Measurements from ENCODE around the gene LDLRAP1.
A peak's percentile ranks its signal among the peaks of the same experiment; 100 is the strongest.
"Not testable (repeated sequence)": the region's sequence is repeated elsewhere in the genome, so short reads cannot be mapped to it uniquely, and the experiment has no call there.

The LDLRAP1 gene

DNA sequence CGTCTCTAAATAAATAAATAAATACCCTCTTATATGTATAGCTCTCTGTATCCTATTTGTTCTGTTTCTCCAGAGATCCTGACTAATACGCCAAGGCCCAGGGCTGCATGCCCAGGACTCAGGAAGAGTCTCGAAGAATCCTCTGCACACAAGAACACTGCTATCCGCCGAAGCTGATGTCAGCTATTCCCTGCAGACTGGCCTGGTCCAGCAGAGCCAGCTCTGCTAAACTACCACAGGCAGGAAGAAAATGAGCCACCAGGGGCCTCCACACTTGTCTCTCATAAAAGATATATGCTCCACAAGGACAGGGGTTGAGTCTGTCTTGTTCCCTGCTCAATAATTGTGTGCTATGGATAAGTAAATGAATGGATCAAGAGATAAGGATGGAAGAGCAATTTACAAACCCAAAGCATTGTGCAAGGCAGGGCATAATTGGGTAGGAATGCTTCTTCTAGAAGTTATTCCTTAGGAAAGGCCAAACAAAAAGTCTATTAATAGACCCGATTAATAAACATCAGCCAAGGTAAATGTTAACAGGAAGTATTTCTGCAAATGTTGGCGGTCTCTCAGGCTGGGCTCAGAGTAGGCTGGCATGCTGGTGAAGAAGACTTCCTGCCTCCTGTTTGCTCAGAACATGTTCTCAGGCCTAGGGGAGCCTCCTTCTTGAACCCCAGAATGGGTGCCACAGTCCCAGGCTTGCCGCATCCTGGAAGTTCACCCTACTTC, 46.9 kb downstream of the LDLRAP1 start:
- POLR2A ChIA-PET = no interaction called here
- CTCF ChIA-PET = interaction anchor here (0.9 to 1.3 kb wide), 4 partner anchors 17 to 41 kb away, joined by 3 to 4 read pairs (median 3); no protein-coding TSS in a partner anchor
- TF ChIP-seq, protein P1, sequence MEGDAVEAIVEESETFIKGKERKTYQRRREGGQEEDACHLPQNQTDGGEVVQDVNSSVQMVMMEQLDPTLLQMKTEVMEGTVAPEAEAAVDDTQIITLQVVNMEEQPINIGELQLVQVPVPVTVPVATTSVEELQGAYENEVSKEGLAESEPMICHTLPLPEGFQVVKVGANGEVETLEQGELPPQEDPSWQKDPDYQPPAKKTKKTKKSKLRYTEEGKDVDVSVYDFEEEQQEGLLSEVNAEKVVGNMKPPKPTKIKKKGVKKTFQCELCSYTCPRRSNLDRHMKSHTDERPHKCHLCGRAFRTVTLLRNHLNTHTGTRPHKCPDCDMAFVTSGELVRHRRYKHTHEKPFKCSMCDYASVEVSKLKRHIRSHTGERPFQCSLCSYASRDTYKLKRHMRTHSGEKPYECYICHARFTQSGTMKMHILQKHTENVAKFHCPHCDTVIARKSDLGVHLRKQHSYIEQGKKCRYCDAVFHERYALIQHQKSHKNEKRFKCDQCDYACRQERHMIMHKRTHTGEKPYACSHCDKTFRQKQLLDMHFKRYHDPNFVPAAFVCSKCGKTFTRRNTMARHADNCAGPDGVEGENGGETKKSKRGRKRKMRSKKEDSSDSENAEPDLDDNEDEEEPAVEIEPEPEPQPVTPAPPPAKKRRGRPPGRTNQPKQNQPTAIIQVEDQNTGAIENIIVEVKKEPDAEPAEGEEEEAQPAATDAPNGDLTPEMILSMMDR (IDR thresholded peaks at IDR 0.05; ENCODE audit: control extremely low read depth, extremely low read depth, low read depth, missing control alignments) = no peak
- no peak for DNase-seq (ENCODE audit: extremely low spot score)

DNA sequence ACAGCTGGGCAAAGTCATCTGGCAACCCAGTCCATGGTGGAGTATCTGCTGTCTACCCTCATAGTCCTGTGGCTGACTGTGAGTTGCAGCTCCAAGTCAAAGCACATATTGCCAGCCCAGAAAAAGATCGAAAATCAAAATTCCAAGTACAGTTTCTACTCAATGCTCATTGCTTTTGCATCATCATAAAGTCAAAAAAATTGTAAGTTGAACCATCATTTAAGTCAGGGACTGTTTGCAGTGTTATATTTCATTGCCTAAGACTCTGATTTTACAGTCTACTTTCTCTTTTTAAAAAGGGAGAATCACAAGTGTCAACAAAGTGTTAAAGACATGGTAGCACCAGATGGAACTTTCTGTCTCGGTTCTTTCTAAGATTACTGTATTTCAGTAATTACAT, 50.5 kb downstream of the LDLRAP1 start:
- DNase-seq (ENCODE audit: extremely low spot score) = no peak
- POLR2A ChIA-PET = interaction anchor here (0.8 kb wide), 1 partner anchor 18 kb away, joined by 3 read pairs; no protein-coding TSS in a partner anchor
- CTCF ChIA-PET = interaction anchor here (1.1 to 1.8 kb wide), 2 partner anchors 15 to 21 kb away, joined by 3 to 6 read pairs; no protein-coding TSS in a partner anchor

DNA sequence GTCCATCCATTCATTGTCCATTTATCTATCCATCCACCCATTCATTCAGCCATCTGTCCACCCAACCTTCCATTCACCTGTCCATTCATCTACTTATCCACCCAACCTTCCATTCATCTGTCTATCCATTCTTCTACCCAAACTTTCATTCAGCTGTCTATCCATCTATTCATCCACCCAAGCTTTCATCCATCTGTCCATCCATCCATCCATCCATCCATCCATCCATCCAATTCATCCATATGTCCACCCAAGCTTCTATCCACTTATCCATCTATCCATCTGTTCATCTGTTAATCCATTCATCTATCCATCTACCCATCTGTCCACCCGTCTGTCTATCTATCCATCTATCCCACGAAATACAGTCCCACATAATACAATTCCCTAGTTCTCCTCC, 51.6 kb downstream of the LDLRAP1 start:
- CTCF ChIA-PET = no interaction called here
- POLR2A ChIA-PET = no interaction called here
- no peak for DNase-seq (ENCODE audit: extremely low spot score)
- TF ChIP-seq, protein P1 (IDR thresholded peaks at IDR 0.05; ENCODE audit: control extremely low read depth, extremely low read depth, low read depth, missing control alignments) = no peak

More for the DNA sequence above, 50.5 kb downstream of the LDLRAP1 start:
- TF ChIP-seq, protein P1 (IDR thresholded peaks at IDR 0.05; ENCODE audit: control extremely low read depth, extremely low read depth, low read depth, missing control alignments) = no peak

DNA sequence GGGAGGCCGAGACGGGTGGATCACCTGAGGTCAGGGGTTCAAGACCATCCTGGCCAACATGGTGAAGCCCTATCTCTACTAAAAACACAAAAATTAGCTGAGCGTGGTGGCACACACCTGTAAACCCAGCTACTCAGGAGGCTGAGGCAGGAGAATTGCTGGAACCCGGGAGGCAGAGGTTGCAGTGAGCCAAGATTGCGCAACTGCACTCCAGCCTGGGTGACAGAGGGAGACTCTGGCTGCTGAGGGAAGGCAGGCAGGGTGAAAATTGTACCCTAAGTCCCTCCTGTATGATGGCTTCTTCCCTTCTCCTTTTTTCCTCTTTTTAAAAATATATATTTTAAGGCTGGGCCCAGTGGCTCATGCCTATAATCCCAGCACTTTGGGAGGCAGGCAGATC, 53.2 kb downstream of the LDLRAP1 start:
- POLR2A ChIA-PET; DNase-seq (ENCODE audit: extremely low spot score): not testable (repeated sequence)
- CTCF ChIA-PET = interaction anchor here (1.2 kb wide), 1 partner anchor 24 kb away, joined by 3 read pairs; no protein-coding TSS in a partner anchor

DNA sequence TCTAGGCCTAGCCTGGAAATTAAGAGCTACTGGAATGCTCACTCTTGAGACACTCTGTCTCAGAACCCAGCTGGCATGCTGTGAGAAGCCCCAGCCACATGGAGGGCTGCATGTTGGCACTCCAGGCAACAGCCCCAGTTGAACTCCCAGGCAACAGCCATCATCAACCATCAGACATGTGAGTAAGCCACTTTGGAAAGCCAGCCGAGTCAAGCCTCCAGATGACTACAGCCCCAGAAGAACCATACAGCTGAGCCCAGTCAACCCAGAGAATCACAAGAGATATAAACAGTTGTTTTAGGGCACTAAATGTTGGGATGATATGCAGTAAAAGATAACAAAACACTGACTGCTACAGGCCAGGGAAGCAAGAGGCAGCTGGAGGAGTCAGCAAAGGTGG, 55.5 kb downstream of the LDLRAP1 start:
- POLR2A ChIA-PET = no interaction called here
- CTCF ChIA-PET = interaction anchor here (1.0 to 2.1 kb wide), 4 partner anchors 11 to 297 kb away, joined by 3 to 9 read pairs (median 4); no protein-coding TSS in a partner anchor
- no peak for DNase-seq (ENCODE audit: extremely low spot score)
- TF ChIP-seq, protein P1 (IDR thresholded peaks at IDR 0.05; ENCODE audit: control extremely low read depth, extremely low read depth, low read depth, missing control alignments) = no peak

DNA sequence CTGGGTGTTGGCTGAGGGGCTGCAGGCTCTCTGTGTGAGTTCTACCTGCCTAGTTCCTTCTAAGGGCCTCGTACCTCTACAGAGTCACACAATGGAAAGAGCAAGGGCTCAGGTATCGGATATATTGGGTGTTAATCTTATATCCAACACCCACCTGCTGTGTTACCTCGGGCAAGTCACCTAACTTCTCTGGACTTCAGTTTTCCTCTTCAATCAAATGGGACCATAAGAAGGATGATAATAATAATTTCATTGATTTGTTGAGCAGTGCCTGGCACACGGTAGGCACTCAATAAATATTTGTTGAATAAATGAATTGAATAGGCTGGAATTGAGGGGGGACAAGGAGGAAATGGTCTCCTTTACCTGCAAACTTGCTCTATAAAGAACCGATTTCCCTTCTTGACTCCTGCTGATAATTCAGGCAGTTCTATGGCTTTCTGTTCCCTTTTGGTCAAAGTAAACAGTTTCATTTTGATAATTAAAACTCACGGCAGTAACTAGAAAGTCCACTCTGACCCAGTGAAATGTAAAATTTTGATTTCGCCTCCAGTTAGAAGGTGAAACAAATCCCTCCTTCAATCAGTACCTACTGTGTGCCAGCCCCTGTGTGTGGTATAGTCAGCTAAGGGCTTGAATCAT, 56.7 kb downstream of the LDLRAP1 start:
- ChIA-PET CTCF (no interaction called here), POLR2A (no interaction called here)
- TF ChIP-seq, protein P1 (IDR thresholded peaks at IDR 0.05; ENCODE audit: control extremely low read depth, extremely low read depth, low read depth, missing control alignments) = no peak
- DNase-seq (ENCODE audit: extremely low spot score) = peak; percentile 53

DNA sequence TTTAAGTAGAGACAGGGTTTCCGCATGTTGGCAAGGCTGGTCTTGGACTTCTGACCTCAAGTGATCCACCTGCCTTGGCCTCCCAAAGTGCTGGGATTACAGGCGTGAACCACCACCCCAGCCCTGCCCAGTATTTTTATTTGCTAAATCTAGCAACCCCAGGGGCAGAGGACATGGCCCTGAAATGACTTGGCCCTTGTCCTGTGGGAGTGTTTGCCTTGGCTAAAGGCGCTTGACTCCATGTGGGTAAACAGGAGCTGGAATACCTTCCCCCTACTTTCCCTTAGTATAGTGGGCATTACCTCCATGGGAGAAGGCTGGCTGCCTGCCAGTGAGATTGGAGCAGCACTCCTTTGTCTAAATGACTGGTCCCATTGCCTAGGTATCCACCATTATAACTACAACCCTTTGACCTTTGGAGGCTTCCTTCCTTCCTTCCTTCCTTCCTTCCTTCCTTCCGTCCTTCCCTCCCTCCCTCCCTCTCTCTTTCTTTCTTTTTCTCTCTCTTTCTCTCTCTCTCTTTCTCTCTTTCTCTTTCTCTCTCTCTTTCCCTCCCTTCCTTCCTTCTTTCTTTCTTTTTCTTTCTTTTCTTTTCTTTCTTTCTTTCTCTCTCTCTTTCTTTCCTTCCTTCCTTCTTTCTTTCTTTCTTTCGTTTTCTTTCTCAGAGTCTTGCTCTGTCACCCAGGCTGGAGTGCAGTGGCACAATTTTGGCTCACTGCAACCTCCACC, 57.7 kb downstream of the LDLRAP1 start:
- CTCF ChIA-PET; DNase-seq (ENCODE audit: extremely low spot score); POLR2A ChIA-PET: not testable (repeated sequence)

DNA sequence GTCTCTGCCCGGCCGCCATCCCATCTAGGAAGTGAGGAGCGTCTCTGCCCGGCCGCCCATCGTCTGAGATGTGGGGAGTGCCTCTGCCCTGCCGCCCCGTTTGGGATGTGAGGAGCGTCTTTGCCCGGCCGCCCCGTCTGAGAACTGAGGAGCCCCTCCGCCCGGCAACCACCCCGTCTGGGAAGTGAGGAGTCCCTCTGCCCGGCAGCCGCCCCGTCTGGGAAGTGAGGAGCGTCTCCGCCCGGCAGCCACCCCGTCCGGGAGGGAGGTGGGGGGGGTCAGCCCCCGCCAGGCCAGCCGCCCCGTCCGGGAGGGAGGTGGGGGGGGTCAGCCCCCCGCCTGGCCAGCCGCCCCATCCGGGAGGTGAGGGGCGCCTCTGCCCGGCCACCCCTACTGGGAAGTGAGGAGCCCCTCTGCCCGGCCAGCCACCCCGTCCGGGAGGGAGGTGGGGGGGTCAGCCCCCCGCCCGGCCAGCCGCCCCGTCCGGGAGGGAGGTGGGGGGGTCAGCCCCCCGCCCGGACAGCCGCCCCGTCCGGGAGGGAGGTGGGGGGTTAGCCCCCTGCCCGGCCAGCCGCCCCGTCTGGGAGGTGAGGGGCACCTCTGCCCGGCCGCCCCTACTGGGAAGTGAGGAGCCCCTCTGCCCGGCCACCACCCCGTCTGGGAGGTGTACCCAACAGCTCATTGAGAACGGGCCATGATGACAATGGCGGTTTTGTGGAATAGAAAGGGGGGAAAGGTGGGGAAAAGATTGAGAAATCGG, 60.6 kb downstream of the LDLRAP1 start:
- CTCF ChIA-PET; DNase-seq (ENCODE audit: extremely low spot score); POLR2A ChIA-PET: not testable (repeated sequence)
